Measurements from ENCODE around the gene HASPIN. TPM values are rescaled to one million over a fixed set of nuclear protein-coding genes. Genes with fewer than 3 reads are reported as not detected.
A peak's percentile ranks its signal among the peaks of the same experiment; 100 is the strongest.

Gene HASPIN
- total RNA-seq, 1 experiment from 2014 or later = 6.4 TPM

DNA sequence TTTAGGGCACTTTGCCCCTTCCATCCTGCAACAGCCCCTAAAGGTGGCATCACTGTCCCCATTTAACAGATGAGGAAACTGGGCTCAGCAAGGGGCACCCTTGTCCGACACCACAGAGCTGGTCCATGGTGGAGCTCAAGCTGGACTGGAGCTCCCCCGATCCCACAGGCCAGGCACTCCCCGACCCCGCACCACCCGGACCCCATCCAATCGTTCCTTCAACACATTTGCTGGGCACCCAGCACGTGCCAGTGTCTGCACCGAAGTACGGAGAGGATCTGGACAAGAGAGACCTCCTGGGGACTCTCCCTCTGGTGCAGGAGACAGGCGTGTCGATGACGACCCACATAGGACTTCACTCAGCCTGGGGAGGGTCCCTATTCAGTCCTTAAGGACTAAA, 41.7 kb upstream of the HASPIN start:
- no peaks in the 10 kb centered on the region for H3K27me3 Mint-ChIP-seq (ENCODE audit: insufficient read depth, unreplicated experiment)
- H3K9me3 Mint-ChIP-seq (ENCODE audit: unreplicated experiment) = no peaks in the 10 kb centered on the region
- no peaks in the 10 kb centered on the region for H3K36me3 Mint-ChIP-seq (ENCODE audit: insufficient read depth, unreplicated experiment)
- no peak overlapping the region for H3K27ac Mint-ChIP-seq (ENCODE audit: low read depth, unreplicated experiment)
- intact Hi-C loops (cut with micrococcal nuclease) = loop anchor here (2.0 to 5.0 kb wide), 2 partner anchors 55 to 145 kb away; no protein-coding TSS in a partner anchor
- no peak for DNase-seq (ENCODE audit: unreplicated experiment)
- ChIA-PET POLR2A (no interaction called here), CTCF (interaction anchor here (0.6 to 2.0 kb wide), 6 partner anchors 8 to 52 kb away, joined by 3 to 10 read pairs (median 5); no protein-coding TSS in a partner anchor)
- H3K4me3 Mint-ChIP-seq (ENCODE audit: unreplicated experiment) = no peak overlapping the region
- peaks cover 5% of the 10 kb centered on the region for H3K4me1 Mint-ChIP-seq (ENCODE audit: insufficient read depth, unreplicated experiment)
- TF ChIP-seq, protein P1, sequence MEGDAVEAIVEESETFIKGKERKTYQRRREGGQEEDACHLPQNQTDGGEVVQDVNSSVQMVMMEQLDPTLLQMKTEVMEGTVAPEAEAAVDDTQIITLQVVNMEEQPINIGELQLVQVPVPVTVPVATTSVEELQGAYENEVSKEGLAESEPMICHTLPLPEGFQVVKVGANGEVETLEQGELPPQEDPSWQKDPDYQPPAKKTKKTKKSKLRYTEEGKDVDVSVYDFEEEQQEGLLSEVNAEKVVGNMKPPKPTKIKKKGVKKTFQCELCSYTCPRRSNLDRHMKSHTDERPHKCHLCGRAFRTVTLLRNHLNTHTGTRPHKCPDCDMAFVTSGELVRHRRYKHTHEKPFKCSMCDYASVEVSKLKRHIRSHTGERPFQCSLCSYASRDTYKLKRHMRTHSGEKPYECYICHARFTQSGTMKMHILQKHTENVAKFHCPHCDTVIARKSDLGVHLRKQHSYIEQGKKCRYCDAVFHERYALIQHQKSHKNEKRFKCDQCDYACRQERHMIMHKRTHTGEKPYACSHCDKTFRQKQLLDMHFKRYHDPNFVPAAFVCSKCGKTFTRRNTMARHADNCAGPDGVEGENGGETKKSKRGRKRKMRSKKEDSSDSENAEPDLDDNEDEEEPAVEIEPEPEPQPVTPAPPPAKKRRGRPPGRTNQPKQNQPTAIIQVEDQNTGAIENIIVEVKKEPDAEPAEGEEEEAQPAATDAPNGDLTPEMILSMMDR (IDR thresholded peaks at IDR 0.05; ENCODE audit: unreplicated experiment) = no peak
- BruUV-seq (replicated peaks) = no TSS peak

DNA sequence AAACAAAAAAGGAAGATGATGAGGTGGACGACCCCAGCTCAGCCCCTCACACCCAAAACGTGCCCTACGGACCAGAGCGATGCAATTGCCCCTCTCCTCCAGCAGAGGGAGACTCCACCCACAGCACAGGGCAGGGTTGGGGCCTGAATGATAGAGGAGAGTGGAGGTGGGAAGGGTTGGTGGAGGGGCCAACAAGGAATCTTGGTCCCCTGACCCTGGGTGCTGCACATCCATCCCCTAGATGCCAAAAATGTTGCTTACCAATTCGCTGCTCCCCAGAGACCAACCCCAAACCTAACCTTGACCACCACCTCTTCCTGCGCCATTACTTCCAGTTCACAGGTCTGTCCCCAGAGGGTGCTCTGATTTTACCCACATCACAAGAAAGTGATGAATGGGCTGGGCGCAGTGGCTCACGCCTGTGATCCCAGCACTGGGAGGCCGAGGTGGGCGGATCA, 40.6 kb upstream of the HASPIN start:
- H3K27me3 Mint-ChIP-seq (ENCODE audit: insufficient read depth, unreplicated experiment) = no peaks in the 10 kb centered on the region
- TF ChIP-seq, protein P1 (IDR thresholded peaks at IDR 0.05; ENCODE audit: unreplicated experiment) = peak; percentile 85
- peak; percentile 44 for DNase-seq (ENCODE audit: unreplicated experiment)
- H3K36me3 Mint-ChIP-seq (ENCODE audit: insufficient read depth, unreplicated experiment) = no peaks in the 10 kb centered on the region
- peaks cover 5% of the 10 kb centered on the region for H3K4me1 Mint-ChIP-seq (ENCODE audit: insufficient read depth, unreplicated experiment)
- no TSS peak for BruUV-seq (replicated peaks)
- no peak overlapping the region for H3K4me3 Mint-ChIP-seq (ENCODE audit: unreplicated experiment)
- H3K27ac Mint-ChIP-seq (ENCODE audit: low read depth, unreplicated experiment) = no peak overlapping the region
- H3K9me3 Mint-ChIP-seq (ENCODE audit: unreplicated experiment) = no peaks in the 10 kb centered on the region
- ChIA-PET POLR2A (no interaction called here), CTCF (interaction anchor here (0.6 to 2.0 kb wide), 18 partner anchors 9 to 1803 kb away, joined by 3 to 10 read pairs (median 4); no protein-coding TSS in a partner anchor)
- intact Hi-C loops (cut with micrococcal nuclease) = loop anchor here (2.0 to 5.0 kb wide), 2 partner anchors 54 to 144 kb away; no protein-coding TSS in a partner anchor

DNA sequence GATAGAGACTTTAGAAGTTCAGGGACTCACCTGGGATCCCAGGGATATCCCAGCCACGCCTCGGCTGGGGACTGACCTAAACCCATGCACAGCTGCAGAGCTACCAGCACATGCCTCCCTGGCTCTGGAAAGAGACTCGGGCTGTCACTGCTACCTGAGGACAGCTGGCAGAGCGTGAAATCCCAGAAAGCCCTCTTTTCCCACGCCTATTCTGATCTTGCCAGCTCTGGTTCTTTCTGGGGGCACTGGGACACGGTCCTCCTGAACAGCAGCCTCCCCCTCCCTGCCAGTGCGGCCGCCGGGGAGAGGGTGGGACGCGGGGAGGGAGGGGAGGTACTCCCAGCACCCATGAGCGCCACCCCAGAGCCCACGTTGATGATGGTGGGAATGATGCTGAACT, 38.5 kb upstream of the HASPIN start:
- H3K27me3 Mint-ChIP-seq (ENCODE audit: insufficient read depth, unreplicated experiment) = no peaks in the 10 kb centered on the region
- DNase-seq (ENCODE audit: unreplicated experiment) = no peak
- H3K27ac Mint-ChIP-seq (ENCODE audit: low read depth, unreplicated experiment) = no peak overlapping the region
- H3K4me1 Mint-ChIP-seq (ENCODE audit: insufficient read depth, unreplicated experiment) = no peaks in the 10 kb centered on the region
- TF ChIP-seq, protein P1 (IDR thresholded peaks at IDR 0.05; ENCODE audit: unreplicated experiment) = no peak
- intact Hi-C loops (cut with micrococcal nuclease) = no loop called here
- H3K9me3 Mint-ChIP-seq (ENCODE audit: unreplicated experiment) = no peaks in the 10 kb centered on the region
- CTCF ChIA-PET = no interaction called here
- no TSS peak for BruUV-seq (replicated peaks)
- H3K4me3 Mint-ChIP-seq (ENCODE audit: unreplicated experiment) = no peak overlapping the region
- POLR2A ChIA-PET = no interaction called here
- H3K36me3 Mint-ChIP-seq (ENCODE audit: insufficient read depth, unreplicated experiment) = no peaks in the 10 kb centered on the region

DNA sequence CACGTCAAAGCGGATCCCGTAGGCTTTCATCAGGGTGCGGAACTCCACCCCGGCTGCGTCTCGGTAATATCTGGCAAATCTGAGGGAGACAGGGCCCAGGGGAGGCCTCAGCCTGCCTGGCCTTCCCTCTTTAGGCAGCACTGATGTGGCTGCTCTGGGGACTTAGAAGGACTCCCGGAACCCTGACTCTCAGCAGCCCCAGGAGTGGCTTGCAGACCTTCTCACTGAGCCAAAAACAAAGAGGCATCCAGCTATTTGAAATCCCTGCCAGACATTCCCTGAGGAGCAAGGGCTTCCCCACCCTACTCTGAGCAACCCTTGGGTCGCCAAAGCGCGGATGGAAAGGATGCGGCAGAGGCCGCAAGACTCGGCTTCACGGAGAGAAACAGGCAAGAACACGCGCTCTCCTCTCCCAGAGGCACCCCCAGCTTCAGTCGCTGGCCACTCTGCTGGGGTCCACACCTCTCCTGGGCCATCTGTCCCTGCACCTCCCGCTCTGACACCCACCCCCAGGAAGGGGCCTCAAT, 35.6 kb upstream of the HASPIN start:
- ChIA-PET CTCF (no interaction called here), POLR2A (no interaction called here)
- DNase-seq (ENCODE audit: unreplicated experiment) = no peak
- intact Hi-C loops (cut with micrococcal nuclease) = no loop called here
- TF ChIP-seq, protein P1 (IDR thresholded peaks at IDR 0.05; ENCODE audit: unreplicated experiment) = no peak
- BruUV-seq (replicated peaks) = no TSS peak
- Mint-ChIP-seq H3K27me3 (ENCODE audit: insufficient read depth, unreplicated experiment) (no peaks in the 10 kb centered on the region), H3K4me3 (ENCODE audit: unreplicated experiment) (no peak overlapping the region), H3K27ac (ENCODE audit: low read depth, unreplicated experiment) (no peak overlapping the region), H3K4me1 (ENCODE audit: insufficient read depth, unreplicated experiment) (no peaks in the 10 kb centered on the region), H3K36me3 (ENCODE audit: insufficient read depth, unreplicated experiment) (no peaks in the 10 kb centered on the region), H3K9me3 (ENCODE audit: unreplicated experiment) (no peaks in the 10 kb centered on the region)
